ENCODE results near the gene PTGIR. TPM values are rescaled to one million over a fixed set of nuclear protein-coding genes. Genes with fewer than 3 reads are reported as not detected.

Gene PTGIR
- total RNA-seq (10 to 100 TPM in 1 of 2 donors, under 1 TPM in 1; 0.70 to 12.5 TPM), total RNA-seq (0.12 to 0.90 reads per million in 2 donors)

DNA sequence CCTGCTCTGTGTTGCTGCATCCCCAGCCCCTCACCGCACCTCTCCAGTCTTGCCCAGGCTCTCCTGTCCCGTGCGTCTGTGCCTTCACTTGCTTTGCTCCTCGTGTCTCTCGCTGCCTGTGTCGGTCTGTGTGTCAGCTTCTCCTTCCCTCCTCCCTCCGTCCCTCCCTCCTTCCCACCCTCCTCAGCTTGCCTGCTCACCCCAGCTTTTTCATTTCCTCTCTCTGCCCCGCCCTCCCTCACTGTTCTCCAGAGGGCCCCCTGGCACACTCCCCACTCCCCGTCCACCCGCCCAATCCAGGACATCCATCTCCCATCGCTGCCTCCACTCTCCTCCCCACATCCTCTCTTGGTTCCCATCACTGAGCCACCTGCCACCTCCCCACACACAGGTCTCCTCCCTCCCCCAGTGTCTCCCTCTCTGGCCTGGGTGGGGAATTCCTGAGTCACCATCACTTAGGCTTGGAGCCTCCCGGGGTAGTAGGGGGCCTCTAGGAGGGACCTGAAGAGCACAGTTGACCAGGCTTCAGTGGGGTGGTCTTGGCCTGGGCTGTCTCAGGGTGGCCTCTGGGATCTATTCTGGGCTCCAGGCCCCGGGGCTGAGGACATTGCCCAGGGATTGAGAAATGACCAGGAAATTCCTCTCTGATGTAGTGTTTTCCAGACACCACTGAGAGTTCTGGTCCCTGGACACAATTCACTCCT lies at the start of gene PTGIR:
PTGIR (minus strand) TSS at position 132 of the 704 bp plus-strand sequence. CDS start 864 bp downstream, outside the sequence.
- Mint-ChIP-seq H3K27me3 (no peaks in the 10 kb centered on the region), H3K27ac (no peak within 1 kb of the TSS), H3K36me3 (ENCODE audit: low read depth) (no peaks in the 10 kb centered on the region), H3K4me1 (peaks cover 20% of the 10 kb centered on the region), H3K4me3 (peak within 1 kb of the TSS; percentile 67)
- ATAC-seq (peak; percentile 14), DNase-seq (no peak)
- H3K9me3 ChIP-seq (ENCODE audit: control insufficient read depth, low read length, poor library complexity, severe bottlenecking) = no peaks in the 10 kb centered on the region

GRCh38 chr19:46670813-46671212 lies 45.9 kb upstream of the PTGIR start:
- no peak for ATAC-seq
- Mint-ChIP-seq H3K4me3 (no peak overlapping the region), H3K4me1 (peaks cover 5% of the 10 kb centered on the region), H3K27ac (no peak overlapping the region), H3K27me3 (no peaks in the 10 kb centered on the region), H3K36me3 (ENCODE audit: low read depth) (peaks cover 9% of the 10 kb centered on the region)
- no peak for DNase-seq
- no peaks in the 10 kb centered on the region for H3K9me3 ChIP-seq (ENCODE audit: control insufficient read depth, low read length, poor library complexity, severe bottlenecking)

GRCh38 chr19:46668662-46669061 lies 43.8 kb upstream of the PTGIR start:
- no peaks in the 10 kb centered on the region for H3K36me3 Mint-ChIP-seq (ENCODE audit: low read depth)
- no peak for ATAC-seq

GRCh38 chr19:46665072-46665471 lies 40.2 kb upstream of the PTGIR start:
- no peak overlapping the region for H3K27ac Mint-ChIP-seq
- H3K36me3 Mint-ChIP-seq (ENCODE audit: low read depth) = no peaks in the 10 kb centered on the region
- ATAC-seq = no peak
- H3K4me1 Mint-ChIP-seq = peaks cover 10% of the 10 kb centered on the region
- H3K27me3 Mint-ChIP-seq = peaks cover under 1% of the 10 kb centered on the region
- no peak for DNase-seq
- H3K4me3 Mint-ChIP-seq = no peak overlapping the region
- no peaks in the 10 kb centered on the region for H3K9me3 ChIP-seq (ENCODE audit: control insufficient read depth, low read length, poor library complexity, severe bottlenecking)

More at GRCh38 chr19:46668662-46669061, 43.8 kb upstream of the PTGIR start:
- Mint-ChIP-seq H3K4me3 (no peak overlapping the region), H3K27ac (peak overlapping the region; percentile 65), H3K27me3 (no peaks in the 10 kb centered on the region), H3K4me1 (peaks cover 3% of the 10 kb centered on the region)
- H3K9me3 ChIP-seq (ENCODE audit: control insufficient read depth, low read length, poor library complexity, severe bottlenecking) = no peaks in the 10 kb centered on the region
- no peak for DNase-seq

DNA sequence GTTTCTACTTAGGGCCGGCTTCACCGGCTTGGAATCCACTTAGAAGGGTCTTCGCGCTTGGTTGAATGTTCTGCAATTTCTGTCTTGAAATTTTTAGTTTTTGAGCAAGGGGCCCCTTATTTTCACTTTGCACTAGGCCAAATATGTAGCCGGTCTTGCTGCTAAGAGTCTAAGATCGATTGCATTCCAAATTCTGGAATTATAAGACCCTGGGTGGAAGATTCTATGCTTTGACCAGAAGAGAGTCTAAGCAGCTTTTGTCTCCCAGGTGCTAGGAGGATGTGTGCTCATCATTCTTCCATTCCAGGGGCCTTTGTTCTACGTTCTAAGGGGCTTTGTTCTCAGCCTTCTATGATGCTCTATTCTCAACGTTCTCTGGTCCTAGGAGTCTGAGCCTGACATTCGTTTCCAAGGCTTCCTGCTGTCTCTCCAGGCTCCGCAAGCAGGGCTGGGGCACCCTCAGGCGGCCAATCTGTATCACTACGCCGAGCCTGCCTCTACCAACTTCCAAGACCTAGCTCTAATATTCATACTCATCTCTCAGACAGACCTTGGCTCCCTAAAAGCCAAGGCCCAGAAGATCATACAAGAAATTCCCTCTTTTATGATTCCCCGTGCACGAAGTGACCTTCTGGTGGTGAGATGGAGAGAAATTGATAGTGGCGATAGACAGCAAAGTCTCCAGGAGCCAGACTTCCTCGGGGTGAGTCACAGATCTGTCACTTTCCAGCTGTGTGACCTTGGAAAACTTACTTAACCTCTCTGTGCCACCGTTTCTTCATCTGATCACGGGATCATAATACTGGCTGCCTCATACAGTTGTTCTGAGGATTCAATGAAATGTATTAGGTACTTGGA lies 37.1 kb upstream of the PTGIR start:
- peaks cover 3% of the 10 kb centered on the region for H3K36me3 Mint-ChIP-seq (ENCODE audit: low read depth)
- peak; percentile 55 to 65 (median 63) for DNase-seq
- H3K9me3 ChIP-seq (ENCODE audit: control insufficient read depth, low read length, poor library complexity, severe bottlenecking) = no peaks in the 10 kb centered on the region
- H3K4me3 Mint-ChIP-seq = peak overlapping the region; percentile 91
- H3K27ac Mint-ChIP-seq = peak overlapping the region; percentile 84
- H3K27me3 Mint-ChIP-seq = peaks cover 19% of the 10 kb centered on the region
- peaks cover 16% of the 10 kb centered on the region for H3K4me1 Mint-ChIP-seq
- ATAC-seq = peak; percentile 52

GRCh38 chr19:46661020-46661731 lies 36.3 kb upstream of the PTGIR start, which contains the start of gene DACT3:
DACT3 (minus strand) TSS chr19:46661182; CDS start chr19:46661064, 118 bp downstream.
- peak; percentile 91 for ATAC-seq
- H3K36me3 Mint-ChIP-seq (ENCODE audit: low read depth) = peaks cover 3% of the 10 kb centered on the region
- H3K27ac Mint-ChIP-seq = peak within 1 kb of the TSS; percentile 84
- peaks cover 16% of the 10 kb centered on the region for H3K4me1 Mint-ChIP-seq
- peak within 1 kb of the TSS; percentile 91 for H3K4me3 Mint-ChIP-seq
- no peaks in the 10 kb centered on the region for H3K9me3 ChIP-seq (ENCODE audit: control insufficient read depth, low read length, poor library complexity, severe bottlenecking)
- peak; percentile 99 to 100 (median 100) for DNase-seq
- H3K27me3 Mint-ChIP-seq = peaks cover 24% of the 10 kb centered on the region

- no peak for ATAC-seq
Measured at GRCh38 chr19:46660551-46661019, 35.7 kb upstream of the PTGIR start.

DNA sequence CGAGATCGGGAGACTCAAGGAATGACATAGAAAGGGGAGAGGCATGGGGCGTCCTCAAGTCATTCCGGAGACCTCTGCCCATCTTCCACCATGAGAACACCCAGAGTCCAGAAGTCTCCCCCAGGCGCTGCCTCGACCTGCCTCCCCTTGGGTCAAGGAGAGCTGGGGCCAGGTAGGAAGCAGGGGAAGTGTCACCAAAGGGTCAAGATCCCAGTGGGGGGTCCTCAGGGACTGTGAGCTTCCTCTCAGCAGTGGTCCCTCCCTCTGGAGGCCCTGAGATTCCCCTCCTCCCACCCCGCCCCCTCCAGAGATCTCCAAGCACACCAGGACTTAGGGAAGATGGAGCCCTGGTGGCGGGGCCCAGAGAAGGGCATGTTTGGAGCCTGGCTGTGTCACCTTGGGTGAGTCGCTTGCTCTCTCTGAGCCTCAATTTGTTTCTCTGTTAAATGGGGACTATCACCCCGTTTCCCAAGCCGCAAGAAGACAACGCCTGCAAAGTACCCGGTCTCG lies 35.2 kb upstream of the PTGIR start:
- no peak for ATAC-seq
- H3K9me3 ChIP-seq (ENCODE audit: control insufficient read depth, low read length, poor library complexity, severe bottlenecking) = no peaks in the 10 kb centered on the region
- H3K4me1 Mint-ChIP-seq = peaks cover 16% of the 10 kb centered on the region
- DNase-seq = no peak
- H3K4me3 Mint-ChIP-seq = peak overlapping the region; percentile 91
- peaks cover 29% of the 10 kb centered on the region for H3K27me3 Mint-ChIP-seq
- H3K27ac Mint-ChIP-seq = no peak overlapping the region
- H3K36me3 Mint-ChIP-seq (ENCODE audit: low read depth) = peaks cover 3% of the 10 kb centered on the region

More at GRCh38 chr19:46660551-46661019, 35.7 kb upstream of the PTGIR start:
- Mint-ChIP-seq H3K4me3 (peak overlapping the region; percentile 91), H3K27me3 (peaks cover 24% of the 10 kb centered on the region), H3K36me3 (ENCODE audit: low read depth) (peaks cover 3% of the 10 kb centered on the region), H3K27ac (no peak overlapping the region), H3K4me1 (peaks cover 16% of the 10 kb centered on the region)
- no peaks in the 10 kb centered on the region for H3K9me3 ChIP-seq (ENCODE audit: control insufficient read depth, low read length, poor library complexity, severe bottlenecking)
- no peak for DNase-seq

DNA sequence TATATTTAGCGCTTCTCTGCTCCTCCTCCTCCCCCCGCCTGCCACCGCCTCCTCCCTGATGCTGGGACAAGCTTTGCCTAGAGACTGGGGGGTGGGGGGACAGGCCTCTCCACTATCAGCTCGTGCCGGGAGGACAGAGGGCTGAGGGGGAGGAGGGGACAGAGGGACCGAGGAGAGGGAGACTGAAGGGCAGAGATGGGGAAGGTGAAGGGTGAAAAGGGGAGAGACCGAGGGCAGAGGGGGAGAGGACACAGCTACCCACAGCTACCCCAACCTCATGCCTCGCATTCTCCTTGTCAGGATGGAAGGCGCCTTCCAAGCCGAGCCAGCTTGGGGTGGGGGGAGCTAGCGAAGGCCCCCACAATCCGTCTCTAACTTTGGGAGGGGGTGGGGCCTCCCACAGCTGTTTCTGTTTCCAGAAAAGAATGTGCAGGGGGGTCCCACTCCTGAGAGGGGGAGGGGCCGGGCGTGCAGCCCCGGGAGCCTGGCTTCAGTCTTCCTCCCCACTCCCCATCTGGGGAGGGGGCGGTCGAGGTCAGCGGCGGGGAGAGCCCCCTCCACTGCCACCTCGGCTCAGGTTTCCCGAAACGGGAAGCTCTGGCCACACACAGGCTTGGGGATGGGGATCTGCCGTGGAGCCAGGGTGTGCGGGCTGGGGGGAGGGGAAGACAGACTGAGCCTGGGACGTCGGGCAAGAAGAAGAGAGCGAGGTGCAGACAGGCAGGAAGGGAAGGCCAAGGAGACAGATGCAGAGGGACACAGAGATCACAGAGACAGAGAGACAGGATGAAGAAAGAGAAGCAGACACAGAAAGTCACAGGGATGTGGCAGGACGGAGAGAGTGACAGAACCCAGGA lies 34.5 kb upstream of the PTGIR start:
- DNase-seq = no peak
- Mint-ChIP-seq H3K4me3 (peak overlapping the region; percentile 91), H3K4me1 (peaks cover 16% of the 10 kb centered on the region), H3K27me3 (peaks cover 33% of the 10 kb centered on the region), H3K36me3 (ENCODE audit: low read depth) (peaks cover 3% of the 10 kb centered on the region), H3K27ac (no peak overlapping the region)
- H3K9me3 ChIP-seq (ENCODE audit: control insufficient read depth, low read length, poor library complexity, severe bottlenecking) = no peaks in the 10 kb centered on the region
- ATAC-seq = no peak

DNA sequence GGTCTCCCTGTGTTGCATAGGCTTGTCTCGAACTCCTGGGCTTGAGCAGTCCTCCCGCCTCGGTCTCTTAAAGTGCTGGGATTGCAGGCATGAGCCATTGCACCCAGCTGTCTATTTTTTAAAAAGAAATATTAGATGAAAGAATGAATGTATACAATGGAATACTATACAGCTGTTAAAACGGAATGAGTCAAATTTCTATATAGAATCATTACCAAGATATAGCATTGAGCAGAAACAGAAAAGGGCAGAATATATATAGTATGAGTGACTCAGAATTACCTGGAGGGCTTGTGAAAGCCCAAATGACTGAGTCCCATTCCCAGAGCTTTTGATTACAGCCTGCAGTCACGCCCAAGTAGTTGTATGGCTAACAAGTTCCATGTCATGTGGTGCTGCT lies 31.7 kb upstream of the PTGIR start:
- no peak for DNase-seq
- H3K4me3 Mint-ChIP-seq = no peak overlapping the region
- H3K27ac Mint-ChIP-seq = no peak overlapping the region

GRCh38 chr19:46654621-46655152 lies 29.8 kb upstream of the PTGIR start:
- H3K9me3 ChIP-seq (ENCODE audit: control insufficient read depth, low read length, poor library complexity, severe bottlenecking) = no peaks in the 10 kb centered on the region
- Mint-ChIP-seq H3K4me3 (no peak overlapping the region), H3K36me3 (ENCODE audit: low read depth) (peaks cover 8% of the 10 kb centered on the region), H3K4me1 (peaks cover 8% of the 10 kb centered on the region), H3K27me3 (peaks cover 66% of the 10 kb centered on the region), H3K27ac (no peak overlapping the region)
- DNase-seq (no peak), ATAC-seq (no peak)

More for the DNA sequence above, 31.7 kb upstream of the PTGIR start:
- peaks cover 5% of the 10 kb centered on the region for H3K36me3 Mint-ChIP-seq (ENCODE audit: low read depth)
- H3K27me3 Mint-ChIP-seq = peaks cover 57% of the 10 kb centered on the region
- H3K4me1 Mint-ChIP-seq = peaks cover 12% of the 10 kb centered on the region
- no peak for ATAC-seq
- no peaks in the 10 kb centered on the region for H3K9me3 ChIP-seq (ENCODE audit: control insufficient read depth, low read length, poor library complexity, severe bottlenecking)

DNA sequence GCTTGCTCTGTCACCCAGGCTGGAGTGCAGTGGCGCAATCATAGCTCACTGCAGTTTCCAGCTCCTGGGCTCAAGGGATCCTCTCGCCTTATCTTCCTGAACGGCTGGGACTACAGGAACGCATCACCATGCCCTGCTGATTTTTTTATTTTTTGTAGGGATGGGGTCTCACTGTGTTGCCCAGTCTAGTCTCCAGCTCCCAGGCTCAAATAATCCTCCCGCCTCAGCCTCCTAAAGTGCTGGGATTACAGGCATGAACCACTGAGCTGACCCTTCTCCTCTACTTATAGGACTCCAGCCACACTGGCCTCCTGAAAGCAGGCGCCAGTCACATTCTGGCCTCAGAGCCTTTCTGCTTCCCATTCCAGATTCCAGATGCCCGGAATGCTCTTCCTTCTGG lies 25.6 kb upstream of the PTGIR start:
- Mint-ChIP-seq H3K27ac (no peak overlapping the region), H3K27me3 (peaks cover 72% of the 10 kb centered on the region), H3K4me1 (peaks cover 9% of the 10 kb centered on the region), H3K36me3 (ENCODE audit: low read depth) (peaks cover 14% of the 10 kb centered on the region), H3K4me3 (peak overlapping the region; percentile 33)
- H3K9me3 ChIP-seq (ENCODE audit: control insufficient read depth, low read length, poor library complexity, severe bottlenecking) = peaks cover 3% of the 10 kb centered on the region
- ATAC-seq (no peak), DNase-seq (no peak)
